B cell (primary cell): Measurements from ENCODE around the gene ADAMTSL1. TPM values are rescaled to one million over a fixed set of nuclear protein-coding genes. Genes with fewer than 3 reads are reported as not detected.

ENCODE experiments used
- ATAC-seq: fragments of 200-7000 bp; cut with Tn5 transposase; one replicate; pipeline ENCODE4 v1.10.0; 2021; ENCODE audit warnings: low read depth, mild to moderate bottlenecking, moderate number of reproducible peaks, moderate library complexity
- CTCF ChIA-PET: fragments of 350-600 bp; sonication (Branson Sonifier 250); formaldehyde crosslinking; loops from one replicate; lab custom pipeline; 2021; ENCODE audit warnings: antibody characterized with exemption, inconsistent platforms; lab: Charles Lee
- POLR2A ChIA-PET: fragments of 350-600 bp; sonication (Branson Sonifier 250); formaldehyde crosslinking; loops from one replicate; lab custom pipeline; 2021; ENCODE audit warnings: antibody characterized with exemption; lab: Charles Lee
- DNase-seq: peaks from one replicate; pipeline ENCODE4 v3.0.0; 2013
- H2AFZ ChIP-seq: 2 replicates; pipeline ENCODE4 v1.6.1; 2012; ENCODE audit warnings: mild to moderate bottlenecking, low read depth, low read length; ENCODE audit not compliant: insufficient read depth, poor library complexity, severe bottlenecking
- H3K27ac ChIP-seq, 2 donors: 1 replicate in 1 of 2; 2 replicates in 1 of 2; pipeline ENCODE4 v1.5.1; 2012 to 2013; ENCODE audit warnings: low read length in 2 of 2, mild to moderate bottlenecking in 2 of 2, moderate library complexity in 1 of 2
- H3K27me3 ChIP-seq, 4 experiments: fragments of 200-600 bp in 1 of 4; sonication (generic) in 1 of 4; replicated peaks in 1 of 4; 1 replicate in 2 of 4; 2 replicates in 2 of 4; pipeline versions ENCODE4 v1.6.1 to v1.7.0; 2013 to 2016; ENCODE audit warnings: low read length in 3 of 4, mild to moderate bottlenecking in 2 of 4, mixed read lengths in 1 of 4, moderate library complexity in 1 of 4; ENCODE audit not compliant: insufficient read depth in 4 of 4, control insufficient read depth in 3 of 4; ENCODE audit errors: control extremely low read depth in 1 of 4
- H3K36me3 ChIP-seq, 2 experiments: replicated peaks in 1 of 2; 1 replicate in 1 of 2; 2 replicates in 1 of 2; pipeline versions ENCODE4 v1.6.1 to v1.7.1; 2013; ENCODE audit warnings: low read length in 1 of 2; ENCODE audit not compliant: insufficient read depth in 2 of 2, control insufficient read depth in 1 of 2; ENCODE audit errors: control extremely low read depth in 1 of 2, extremely low read depth in 1 of 2
- H3K4me1 ChIP-seq, 2 donors: fragments of 200-600 bp in 1 of 2; sonication (generic) in 1 of 2; 1 replicate in 1 of 2; 2 replicates in 1 of 2; pipeline versions ENCODE4 v1.5.1 to v1.6.1; 2013 to 2017; ENCODE audit warnings: low read length in 2 of 2; ENCODE audit not compliant: control insufficient read depth in 2 of 2, insufficient read depth in 2 of 2
- H3K4me2 ChIP-seq: replicated peaks from 2 replicates; pipeline ENCODE3; 2012; ENCODE audit warnings: mild to moderate bottlenecking, low read depth, low read length; ENCODE audit not compliant: poor library complexity, severe bottlenecking
- H3K4me3 ChIP-seq, 5 experiments: fragments of 200-600 bp in 1 of 5; sonication (generic) in 1 of 5; 1 replicate in 3 of 5; 2 replicates in 2 of 5; pipeline versions ENCODE4 v1.5.1 to v1.7.0; 2011 to 2016; ENCODE audit warnings: low read length in 4 of 5, mild to moderate bottlenecking in 4 of 5, low read depth in 2 of 5, control low read depth in 1 of 5, moderate library complexity in 1 of 5; ENCODE audit not compliant: insufficient read depth in 1 of 5; ENCODE audit errors: control extremely low read depth in 1 of 5, extremely low read depth in 1 of 5
- H3K79me2 ChIP-seq: fragments of 200-600 bp; sonication (generic); one replicate; pipeline ENCODE4 v1.6.0; 2016; ENCODE audit warnings: low read length; ENCODE audit not compliant: control insufficient read depth, insufficient read depth
- H3K9ac ChIP-seq: fragments of 200-600 bp; sonication (generic); 2 replicates; pipeline ENCODE4 v1.6.1; 2017; ENCODE audit warnings: mild to moderate bottlenecking, low read length, moderate library complexity
- H3K9me3 ChIP-seq, 3 donors: one replicate each; pipeline versions ENCODE4 v1.6.1 to v1.7.1; 2013; ENCODE audit warnings: low read length in 2 of 3; ENCODE audit not compliant: control insufficient read depth in 2 of 3, insufficient read depth in 1 of 3; ENCODE audit errors: control extremely low read depth in 1 of 3
- H4K20me1 ChIP-seq: 2 replicates; pipeline ENCODE4 v1.6.0; 2012; ENCODE audit warnings: mild to moderate bottlenecking, low read length; ENCODE audit not compliant: insufficient read depth, control insufficient read depth, poor library complexity, severe bottlenecking
- H3K27ac Mint-ChIP-seq: one replicate; pipeline ENCODE4 v1.8.0; 2021; ENCODE audit warnings: mixed read lengths
- H3K27me3 Mint-ChIP-seq: one replicate; pipeline ENCODE4 v1.8.0; 2021; ENCODE audit warnings: mixed read lengths
- H3K4me1 Mint-ChIP-seq: one replicate; pipeline ENCODE4 v1.8.0; 2021; ENCODE audit warnings: mixed read lengths
- H3K4me3 Mint-ChIP-seq: one replicate; pipeline ENCODE4 v1.8.0; 2021; ENCODE audit warnings: mixed read lengths
- H3K9me3 Mint-ChIP-seq: one replicate; pipeline ENCODE4 v1.8.0; 2022; ENCODE audit warnings: mixed read lengths; ENCODE audit not compliant: insufficient read depth
- CTCF ChIP-seq: fragments of 200-600 bp; IDR thresholded peaks from one replicate; pipeline ENCODE4 v1.8.0; 2022; ENCODE audit warnings: antibody characterized with exemption, mild to moderate bottlenecking
- EZH2 ChIP-seq: IDR thresholded peaks from 2 replicates; pipeline ENCODE4 v1.6.1; 2012; ENCODE audit warnings: borderline replicate concordance, low read depth, mild to moderate bottlenecking, moderate library complexity, low read length; ENCODE audit not compliant: insufficient read depth, poor library complexity, severe bottlenecking
- WGBS: methylation state at CpG from one replicate; pipeline ENCODE4 v1.1.5; 2013; ENCODE audit warnings: missing lambda C conversion rate; ENCODE audit not compliant: insufficient coverage; 5-methylcytosine and 5-hydroxymethylcytosine counted together
- intact Hi-C: fragments of 100-400 bp; cut with micrococcal nuclease; formaldehyde crosslinking; loops from one replicate; pipeline ENCODE4 v1.10.0; 2022
- polyA plus RNA-seq: library from polyadenylated mRNA; depleted of rRNA; stranded (reverse); fragments of >200 nt; gene quantifications from 2 replicates; pipeline ENCODE4 v1.2.3, GENCODE V29; 2012
- total RNA-seq, 2 donors: library from RNA; stranded (reverse); fragments of 120-200 nt in 1 of 2; gene quantifications; 1 replicate in 1 of 2; 2 replicates in 1 of 2; pipeline versions ENCODE4 v1.2.3 to v1.2.4, GENCODE V29; 2013 to 2022

The ADAMTSL1 gene
- total and polyA plus RNA-seq, 2 donors (not counting 1 experiment from before 2014, with no cell fraction given) = not detected

GRCh38 chr9:18531136-18532065, 57.4 kb downstream of the ADAMTSL1 start:
- ChIA-PET POLR2A (no interaction called here), CTCF (no interaction called here)
- H2AFZ ChIP-seq = no peak overlapping the region
- no peaks in the 10 kb centered on the region for H3K4me1 ChIP-seq
- no peak overlapping the region for H3K4me3 ChIP-seq
- no peaks in the 10 kb centered on the region for H3K27me3 Mint-ChIP-seq
- H3K9me3 Mint-ChIP-seq = peaks cover 15% of the 10 kb centered on the region
- H3K4me2 ChIP-seq = no peak overlapping the region
- no peaks in the 10 kb centered on the region for H4K20me1 ChIP-seq
- no peaks in the 10 kb centered on the region for H3K4me1 Mint-ChIP-seq
- H3K9ac ChIP-seq = no peak overlapping the region
- no peak overlapping the region for H3K4me3 Mint-ChIP-seq
- no peak overlapping the region for H3K27ac ChIP-seq
- ATAC-seq = no peak
- intact Hi-C loops = no loop called here
- no peaks in the 10 kb centered on the region for H3K27me3 ChIP-seq
- 75% methylated on average over 2 of the region's 7 CpGs for WGBS
- no peak for DNase-seq
- H3K9me3 ChIP-seq = peaks cover 2 to 22% (median 5%) of the 10 kb centered on the region in 3 donors
- no peaks in the 10 kb centered on the region for H3K36me3 ChIP-seq
- TF ChIP-seq CTCF (no peak), EZH2 (no peak)
- H3K27ac Mint-ChIP-seq = no peak overlapping the region
- H3K79me2 ChIP-seq = no peaks in the 10 kb centered on the region

- H3K9me3 ChIP-seq = peaks cover 2 to 22% (median 5%) of the 10 kb centered on the region in 3 donors
- ATAC-seq (no peak), DNase-seq (no peak)
- peaks cover 15% of the 10 kb centered on the region for H3K9me3 Mint-ChIP-seq
- ChIA-PET POLR2A (no interaction called here), CTCF (no interaction called here)
- intact Hi-C loops = no loop called here
- no peaks in the 10 kb centered on the region for H3K4me1 ChIP-seq
- no peak overlapping the region for H3K4me2 ChIP-seq
- H3K27ac ChIP-seq = no peak overlapping the region
- no peak overlapping the region for H3K9ac ChIP-seq
- 100% methylated on average over 2 of the region's 2 CpGs for WGBS
- no peak overlapping the region for H3K27ac Mint-ChIP-seq
- no peak overlapping the region for H3K4me3 ChIP-seq
- H3K36me3 ChIP-seq = no peaks in the 10 kb centered on the region
- no peaks in the 10 kb centered on the region for H3K27me3 Mint-ChIP-seq
- H4K20me1 ChIP-seq = no peaks in the 10 kb centered on the region
- H3K4me3 Mint-ChIP-seq = no peak overlapping the region
- no peak for TF ChIP-seq CTCF
- no peak for TF ChIP-seq EZH2
- H3K79me2 ChIP-seq = no peaks in the 10 kb centered on the region
- no peaks in the 10 kb centered on the region for H3K4me1 Mint-ChIP-seq
- H3K27me3 ChIP-seq = no peaks in the 10 kb centered on the region
- no peak overlapping the region for H2AFZ ChIP-seq
Measured at GRCh38 chr9:18534611-18535010, 60.7 kb downstream of the ADAMTSL1 start.
